ENCODE results near the gene ANO6. TPM values are rescaled to one million over a fixed set of nuclear protein-coding genes. Genes with fewer than 3 reads are reported as not detected.

The ANO6 gene
- total and polyA plus RNA-seq, 4 donors = 18.6 to 52.3 (median 29.1) TPM

- no peak for TF ChIP-seq REST (IDR thresholded peaks at IDR 0.05)
- TF ChIP-seq YY1 (IDR thresholded peaks at IDR 0.05) = no peak
- TF ChIP-seq ZBTB33 (IDR thresholded peaks at IDR 0.05) = no peak
- no peak for TF ChIP-seq RXRA (IDR thresholded peaks at IDR 0.05)
- no peak for TF ChIP-seq EGR1 (IDR thresholded peaks at IDR 0.05; ENCODE audit: low read depth in 2 of 2)
- no peak for TF ChIP-seq SP1 (IDR thresholded peaks at IDR 0.05)
- no peak for TF ChIP-seq HNF4A (conservative IDR thresholded peaks at IDR 0.05)
- no peak for TF ChIP-seq FOXA2 (IDR thresholded peaks at IDR 0.05)
These were observed 70.7 kb downstream of the ANO6 start (continued) for GRCh38 chr12:45286621-45287020.

- Histone ChIP-seq H3K36me3 (ENCODE audit: control insufficient read depth in 4 of 4, insufficient read depth in 3 of 4, low read depth in 1 of 4, low read length in 3 of 4) (no peaks in the 10 kb centered on the region), H3K27me3 (ENCODE audit: control insufficient read depth in 4 of 4, insufficient read depth in 4 of 4, low read length in 3 of 4) (no peaks in the 10 kb centered on the region), H3K4me3 (ENCODE audit: low read depth in 1 of 3, low read length in 3 of 3) (no peak overlapping the region), H3K27ac (ENCODE audit: low read depth in 1 of 2, low read length in 2 of 2) (no peak overlapping the region), H3K9ac (ENCODE audit: low read depth in 1 of 2, low read length in 2 of 2) (no peak overlapping the region), H3K9me3 (ENCODE audit: control insufficient read depth in 4 of 4, low read length in 3 of 4) (no peaks in the 10 kb centered on the region), H3K4me1 (ENCODE audit: control insufficient read depth in 4 of 4, insufficient read depth in 4 of 4, low read length in 3 of 4) (no peaks in the 10 kb centered on the region)
- 96% methylated on average over 4 of the region's 4 CpGs for WGBS
- DNase-seq (ENCODE audit: low spot score) = no peak
- no peak for TF ChIP-seq NR2F2 (IDR thresholded peaks at IDR 0.05)
- no peak for TF ChIP-seq HNF4G (IDR thresholded peaks at IDR 0.05)
- no peak for TF ChIP-seq HNF4A (conservative IDR thresholded peaks at IDR 0.05)
- TF ChIP-seq YY1 (IDR thresholded peaks at IDR 0.05) = no peak
- TF ChIP-seq RAD21 (IDR thresholded peaks at IDR 0.05) = no peak
These were observed 73.6 kb downstream of the ANO6 start for GRCh38 chr12:45289245-45290215.

- Histone ChIP-seq H3K9me3 (ENCODE audit: control insufficient read depth in 4 of 4, low read length in 3 of 4) (no peaks in the 10 kb centered on the region), H3K27me3 (ENCODE audit: control insufficient read depth in 4 of 4, insufficient read depth in 4 of 4, low read length in 3 of 4) (no peaks in the 10 kb centered on the region), H3K27ac (ENCODE audit: low read depth in 1 of 2, low read length in 2 of 2) (no peak overlapping the region), H3K4me1 (ENCODE audit: control insufficient read depth in 4 of 4, insufficient read depth in 4 of 4, low read length in 3 of 4) (no peaks in the 10 kb centered on the region), H3K9ac (ENCODE audit: low read depth in 1 of 2, low read length in 2 of 2) (no peak overlapping the region), H3K36me3 (ENCODE audit: control insufficient read depth in 4 of 4, insufficient read depth in 3 of 4, low read depth in 1 of 4, low read length in 3 of 4) (no peaks in the 10 kb centered on the region), H3K4me3 (ENCODE audit: low read depth in 1 of 3, low read length in 3 of 3) (no peak overlapping the region)
- no peak for DNase-seq (ENCODE audit: low spot score)
- 97% methylated on average over 2 of the region's 2 CpGs for WGBS
- no peak for TF ChIP-seq FOXA2 (IDR thresholded peaks at IDR 0.05)
- no peak for TF ChIP-seq GABPA (IDR thresholded peaks at IDR 0.05 in 1 of 2, conservative IDR thresholded peaks at IDR 0.05 in 1 of 2)
- TF ChIP-seq RXRA (IDR thresholded peaks at IDR 0.05) = no peak
- TF ChIP-seq RAD21 (IDR thresholded peaks at IDR 0.05) = no peak
- no peak for TF ChIP-seq SP1 (IDR thresholded peaks at IDR 0.05)
- TF ChIP-seq ZBTB33 (IDR thresholded peaks at IDR 0.05) = no peak
- no peak for TF ChIP-seq NR2F2 (IDR thresholded peaks at IDR 0.05)
- no peak for TF ChIP-seq TAF1 (conservative IDR thresholded peaks at IDR 0.05)
- TF ChIP-seq YY1 (IDR thresholded peaks at IDR 0.05) = no peak
- no peak for TF ChIP-seq HNF4A (conservative IDR thresholded peaks at IDR 0.05)
- no peak for TF ChIP-seq JUND (IDR thresholded peaks at IDR 0.05)
- TF ChIP-seq FOXA1 (IDR thresholded peaks at IDR 0.05) = no peak
- no peak for TF ChIP-seq MAX (IDR thresholded peaks at IDR 0.05)
- TF ChIP-seq HNF4G (IDR thresholded peaks at IDR 0.05) = no peak
- no peak for TF ChIP-seq REST (IDR thresholded peaks at IDR 0.05)
- TF ChIP-seq ATF3 (IDR thresholded peaks at IDR 0.05) = no peak
These were observed 74.3 kb downstream of the ANO6 start for GRCh38 chr12:45290216-45290605.

Measured in liver (tissue), 9 donors.